ENCODE data around the gene PPP5C.
A peak's percentile ranks its signal among the peaks of the same experiment; 100 is the strongest.

The PPP5C gene, protein sequence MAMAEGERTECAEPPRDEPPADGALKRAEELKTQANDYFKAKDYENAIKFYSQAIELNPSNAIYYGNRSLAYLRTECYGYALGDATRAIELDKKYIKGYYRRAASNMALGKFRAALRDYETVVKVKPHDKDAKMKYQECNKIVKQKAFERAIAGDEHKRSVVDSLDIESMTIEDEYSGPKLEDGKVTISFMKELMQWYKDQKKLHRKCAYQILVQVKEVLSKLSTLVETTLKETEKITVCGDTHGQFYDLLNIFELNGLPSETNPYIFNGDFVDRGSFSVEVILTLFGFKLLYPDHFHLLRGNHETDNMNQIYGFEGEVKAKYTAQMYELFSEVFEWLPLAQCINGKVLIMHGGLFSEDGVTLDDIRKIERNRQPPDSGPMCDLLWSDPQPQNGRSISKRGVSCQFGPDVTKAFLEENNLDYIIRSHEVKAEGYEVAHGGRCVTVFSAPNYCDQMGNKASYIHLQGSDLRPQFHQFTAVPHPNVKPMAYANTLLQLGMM

DNA sequence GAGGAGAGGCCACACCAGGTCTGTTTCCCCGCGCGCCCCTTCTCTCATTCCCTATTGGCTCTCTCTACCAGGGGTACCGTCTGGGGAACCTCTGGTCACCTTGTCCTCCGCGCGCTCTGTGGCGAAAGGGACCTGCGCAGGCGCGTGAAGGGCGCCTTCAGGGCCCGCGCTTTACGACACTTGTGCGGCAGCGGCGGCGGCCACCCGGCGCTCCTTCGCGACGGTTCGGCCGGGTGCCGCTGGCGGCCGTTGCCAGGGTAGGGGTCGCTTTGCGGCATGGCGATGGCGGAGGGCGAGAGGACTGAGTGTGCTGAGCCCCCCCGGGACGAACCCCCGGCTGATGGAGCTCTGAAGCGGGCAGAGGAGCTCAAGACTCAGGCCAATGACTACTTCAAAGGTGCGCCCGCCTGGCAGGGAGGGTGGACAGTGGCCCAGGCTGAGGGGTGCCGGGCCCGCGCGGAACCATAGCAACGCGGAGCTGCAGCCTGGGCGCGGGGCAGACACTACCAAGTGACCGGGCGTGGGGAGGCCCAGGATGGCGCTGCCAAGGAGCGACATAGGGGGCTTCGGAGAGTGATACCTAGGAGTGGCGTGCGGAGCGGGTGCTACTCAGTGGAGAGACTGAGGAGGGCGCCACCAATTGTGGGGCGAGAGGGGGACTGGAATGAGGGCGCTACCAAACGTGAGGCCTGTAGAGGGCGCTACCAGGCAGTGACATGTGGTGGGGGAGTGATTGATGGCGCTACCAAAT lies at the start of gene PPP5C:
Gene PPP5C, plus strand, starts transcription at position 267 of the 751 bp plus-strand sequence. Its CDS starts 10 bp downstream, at position 277.
- peak; percentile 81 for DNase-seq (ENCODE audit: low read depth)
- TF ChIP-seq, protein P1, sequence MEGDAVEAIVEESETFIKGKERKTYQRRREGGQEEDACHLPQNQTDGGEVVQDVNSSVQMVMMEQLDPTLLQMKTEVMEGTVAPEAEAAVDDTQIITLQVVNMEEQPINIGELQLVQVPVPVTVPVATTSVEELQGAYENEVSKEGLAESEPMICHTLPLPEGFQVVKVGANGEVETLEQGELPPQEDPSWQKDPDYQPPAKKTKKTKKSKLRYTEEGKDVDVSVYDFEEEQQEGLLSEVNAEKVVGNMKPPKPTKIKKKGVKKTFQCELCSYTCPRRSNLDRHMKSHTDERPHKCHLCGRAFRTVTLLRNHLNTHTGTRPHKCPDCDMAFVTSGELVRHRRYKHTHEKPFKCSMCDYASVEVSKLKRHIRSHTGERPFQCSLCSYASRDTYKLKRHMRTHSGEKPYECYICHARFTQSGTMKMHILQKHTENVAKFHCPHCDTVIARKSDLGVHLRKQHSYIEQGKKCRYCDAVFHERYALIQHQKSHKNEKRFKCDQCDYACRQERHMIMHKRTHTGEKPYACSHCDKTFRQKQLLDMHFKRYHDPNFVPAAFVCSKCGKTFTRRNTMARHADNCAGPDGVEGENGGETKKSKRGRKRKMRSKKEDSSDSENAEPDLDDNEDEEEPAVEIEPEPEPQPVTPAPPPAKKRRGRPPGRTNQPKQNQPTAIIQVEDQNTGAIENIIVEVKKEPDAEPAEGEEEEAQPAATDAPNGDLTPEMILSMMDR (IDR thresholded peaks at IDR 0.05; ENCODE audit: low read depth, low read length, missing control alignments) = peak; percentile 97
- peak within 1 kb of the TSS; percentile 91 for H3K4me3 ChIP-seq (ENCODE audit: low read depth, low read length)

- TF ChIP-seq, protein P1 (IDR thresholded peaks at IDR 0.05; ENCODE audit: low read depth, low read length, missing control alignments) = no peak
- DNase-seq (ENCODE audit: low read depth) = no peak
These were observed 49.0 kb upstream of the PPP5C start for GRCh38 chr19:46297700-46298478.

DNA sequence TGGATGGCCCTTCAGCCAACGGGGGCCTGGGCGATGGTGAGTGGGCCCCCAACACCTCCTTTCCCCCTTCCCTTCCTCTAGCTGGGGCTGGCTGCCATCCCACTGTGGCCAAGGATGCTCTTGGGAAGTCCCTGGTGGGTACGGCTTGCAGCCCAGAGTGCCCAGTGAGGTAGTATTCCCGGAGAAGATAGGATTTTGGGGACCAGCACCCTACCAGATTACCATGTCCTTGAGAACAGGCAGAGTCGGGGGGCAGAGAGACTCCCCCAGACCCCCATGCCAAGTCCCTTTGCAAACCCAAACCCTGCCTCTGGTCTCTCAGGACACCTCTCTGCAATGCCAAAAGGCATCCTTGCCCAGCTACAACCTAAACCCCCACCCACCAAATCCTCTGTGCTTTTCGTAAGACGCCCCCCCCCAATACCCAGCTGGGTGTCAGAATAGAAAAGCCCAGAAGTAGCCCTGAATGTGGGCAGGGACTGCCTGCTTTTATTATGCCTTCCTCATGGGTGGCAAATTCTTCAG lies 48.3 kb upstream of the PPP5C start:
- DNase-seq (ENCODE audit: low read depth) = no peak
- H3K4me3 ChIP-seq (ENCODE audit: low read depth, low read length) = no peak overlapping the region
- TF ChIP-seq, protein P1 (IDR thresholded peaks at IDR 0.05; ENCODE audit: low read depth, low read length, missing control alignments) = no peak

More at GRCh38 chr19:46297700-46298478, 49.0 kb upstream of the PPP5C start:
- H3K4me3 ChIP-seq (ENCODE audit: low read depth, low read length) = no peak overlapping the region

GRCh38 chr19:46299004-46299509 lies 47.8 kb upstream of the PPP5C start:
- TF ChIP-seq, protein P1 (IDR thresholded peaks at IDR 0.05; ENCODE audit: low read depth, low read length, missing control alignments) = no peak
- DNase-seq (ENCODE audit: low read depth) = no peak
- H3K4me3 ChIP-seq (ENCODE audit: low read depth, low read length) = no peak overlapping the region

DNA sequence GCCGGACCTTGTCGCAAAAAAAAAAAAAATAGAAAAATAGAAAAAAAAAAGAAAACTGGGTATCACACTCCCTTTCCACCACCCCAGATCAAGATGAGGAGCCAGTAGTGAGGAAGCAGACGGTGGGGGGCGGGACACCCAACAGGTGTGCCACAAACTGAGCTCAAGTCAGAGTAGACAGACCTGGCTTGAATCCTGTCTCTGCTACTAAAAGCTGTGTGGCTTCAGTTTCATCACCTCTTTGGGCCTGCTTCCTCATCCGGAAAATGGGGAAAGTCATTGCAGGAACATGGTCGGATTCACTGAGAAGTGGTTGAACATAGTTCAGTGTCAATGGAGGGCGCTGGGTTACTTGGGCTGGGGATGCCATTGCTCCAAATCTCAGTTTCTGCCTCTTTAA lies 47.2 kb upstream of the PPP5C start:
- no peak for DNase-seq (ENCODE audit: low read depth)
- TF ChIP-seq, protein P1 (IDR thresholded peaks at IDR 0.05; ENCODE audit: low read depth, low read length, missing control alignments) = no peak
- H3K4me3 ChIP-seq (ENCODE audit: low read depth, low read length) = no peak overlapping the region

- TF ChIP-seq, protein P1 (IDR thresholded peaks at IDR 0.05; ENCODE audit: low read depth, low read length, missing control alignments) = no peak
- no peak overlapping the region for H3K4me3 ChIP-seq (ENCODE audit: low read depth, low read length)
- no peak for DNase-seq (ENCODE audit: low read depth)
These were observed 43.6 kb upstream of the PPP5C start for GRCh38 chr19:46303322-46303690.
